Measurements from ENCODE around the gene DYNLT2B.

DNA sequence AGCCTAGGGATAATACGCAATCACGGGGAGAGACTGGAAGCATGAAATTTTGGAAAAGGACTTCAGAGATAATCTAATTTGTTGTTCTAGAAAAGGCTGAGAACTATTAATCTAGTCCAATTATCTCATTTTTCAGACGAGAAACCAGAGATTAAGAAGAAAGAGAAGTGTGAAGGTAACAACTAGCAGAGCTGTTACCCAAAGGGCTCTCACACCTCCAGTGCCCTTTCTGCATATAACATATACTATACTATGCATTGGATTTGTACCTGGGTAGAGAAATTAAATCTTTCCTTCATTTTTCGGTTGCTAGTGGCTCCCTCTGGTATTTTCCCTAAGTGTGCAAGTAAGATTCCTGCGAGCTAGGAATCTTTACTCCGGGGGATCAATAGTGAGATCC lies 33.5 kb upstream of the DYNLT2B start:
- TF ChIP-seq POLR2AphosphoS5 (IDR thresholded peaks at IDR 0.05), result no peak
- no peak for TF ChIP-seq CTCF (IDR thresholded peaks at IDR 0.05)
- TF ChIP-seq POLR2A (IDR thresholded peaks at IDR 0.05), result no peak
